Suprapubic skin (tissue), 4 donors: ENCODE results near the gene CPN2.

Source experiments
- POLR2A ChIP-seq, 2 donors: fragments of 450-650 bp; IDR thresholded peaks; one replicate each; pipeline ENCODE4 v1.6.1; 2017; ENCODE audit warnings: antibody characterized with exemption in 2 of 2, mild to moderate bottlenecking in 2 of 2, moderate library complexity in 2 of 2
- POLR2AphosphoS5 ChIP-seq, 3 donors: sonication (generic); formaldehyde crosslinking; IDR thresholded peaks; one replicate each; pipeline ENCODE4 v1.6.1; 2017; ENCODE audit warnings: antibody characterized with exemption in 3 of 3
- TF ChIP-seq, protein P1 (sequence below), 2 donors: fragments of 200-600 bp in 1 of 2; fragments of 450-650 bp in 1 of 2; sonication (generic) in 1 of 2; IDR thresholded peaks; one replicate each; pipeline ENCODE4 v1.5.1; 2016 to 2019; ENCODE audit warnings: antibody characterized with exemption in 2 of 2, mild to moderate bottlenecking in 1 of 2, moderate library complexity in 1 of 2

DNA sequence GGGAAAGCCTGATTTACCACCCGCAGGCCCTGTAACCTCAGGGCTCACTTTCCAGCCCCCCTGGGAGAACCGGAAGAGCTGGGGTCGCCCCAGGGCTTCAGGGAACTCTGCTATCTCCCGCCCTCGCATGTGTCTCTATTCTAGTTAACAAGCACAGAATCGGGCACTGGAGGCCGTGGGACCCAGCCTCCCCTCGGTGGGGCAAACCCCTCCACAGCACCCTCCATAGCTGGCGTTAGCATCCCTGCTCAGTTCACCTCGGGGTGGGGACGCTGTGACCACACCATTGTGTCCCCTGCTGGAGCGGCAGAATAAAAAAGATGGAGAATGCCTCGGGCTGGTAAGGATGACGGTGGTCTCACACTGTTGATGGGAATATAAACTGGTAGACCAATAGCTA, 21.9 kb upstream of the CPN2 start:
- TF ChIP-seq, protein P1, sequence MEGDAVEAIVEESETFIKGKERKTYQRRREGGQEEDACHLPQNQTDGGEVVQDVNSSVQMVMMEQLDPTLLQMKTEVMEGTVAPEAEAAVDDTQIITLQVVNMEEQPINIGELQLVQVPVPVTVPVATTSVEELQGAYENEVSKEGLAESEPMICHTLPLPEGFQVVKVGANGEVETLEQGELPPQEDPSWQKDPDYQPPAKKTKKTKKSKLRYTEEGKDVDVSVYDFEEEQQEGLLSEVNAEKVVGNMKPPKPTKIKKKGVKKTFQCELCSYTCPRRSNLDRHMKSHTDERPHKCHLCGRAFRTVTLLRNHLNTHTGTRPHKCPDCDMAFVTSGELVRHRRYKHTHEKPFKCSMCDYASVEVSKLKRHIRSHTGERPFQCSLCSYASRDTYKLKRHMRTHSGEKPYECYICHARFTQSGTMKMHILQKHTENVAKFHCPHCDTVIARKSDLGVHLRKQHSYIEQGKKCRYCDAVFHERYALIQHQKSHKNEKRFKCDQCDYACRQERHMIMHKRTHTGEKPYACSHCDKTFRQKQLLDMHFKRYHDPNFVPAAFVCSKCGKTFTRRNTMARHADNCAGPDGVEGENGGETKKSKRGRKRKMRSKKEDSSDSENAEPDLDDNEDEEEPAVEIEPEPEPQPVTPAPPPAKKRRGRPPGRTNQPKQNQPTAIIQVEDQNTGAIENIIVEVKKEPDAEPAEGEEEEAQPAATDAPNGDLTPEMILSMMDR (IDR thresholded peaks at IDR 0.05): no peak
- TF ChIP-seq POLR2A (IDR thresholded peaks at IDR 0.05) (no peak), POLR2AphosphoS5 (IDR thresholded peaks at IDR 0.05) (no peak)
